H1 (cell line): ENCODE measurements around the gene SDR39U1. TPM values are rescaled to one million over a fixed set of nuclear protein-coding genes. Genes with fewer than 3 reads are reported as not detected.

Experiments
- CTCF ChIA-PET: fragments of 300-600 bp; sonication (Branson Sonifier 250); formaldehyde crosslinking; loops from one replicate; lab custom pipeline; 2021; ENCODE audit not compliant: partially characterized antibody; lab: Charles Lee
- POLR2A ChIA-PET: fragments of 300-600 bp; sonication (Branson Sonifier 250); formaldehyde crosslinking; loops from one replicate; lab custom pipeline; 2021; ENCODE audit warnings: inconsistent platforms; ENCODE audit not compliant: partially characterized antibody; lab: Charles Lee
- DNase-seq, 2 experiments: peaks; one replicate each; pipeline versions ENCODE4 v3.0.0 to v3.0.0-alpha.2; 2010 to 2022; ENCODE audit warnings: low spot score in 2 of 2, low read depth in 1 of 2, mixed read lengths in 1 of 2
- FAIRE-seq: peaks from 2 replicates; lab custom pipeline; 2011; peaks lifted over from hg19 to GRCh38; lab: Jason Lieb, UNC
- H2AFZ ChIP-seq: 2 replicates; pipeline ENCODE4 v1.8.1; 2012; ENCODE audit warnings: low read length, inconsistent platforms
- H2AK5ac ChIP-seq: 2 replicates; pipeline ENCODE4 v1.6.1; 2013; ENCODE audit warnings: low read depth, low read length
- H2BK120ac ChIP-seq: replicated peaks from 2 replicates; pipeline ENCODE3; 2013; ENCODE audit warnings: low read depth, low read length, inconsistent platforms
- H2BK12ac ChIP-seq: 2 replicates; pipeline ENCODE4 v1.6.1; 2013; ENCODE audit warnings: low read depth, low read length
- H2BK15ac ChIP-seq: 2 replicates; pipeline ENCODE4 v1.6.1; 2013; ENCODE audit warnings: low read length
- H2BK20ac ChIP-seq: 2 replicates; pipeline ENCODE4 v1.6.1; 2013; ENCODE audit warnings: low read length
- H2BK5ac ChIP-seq: 2 replicates; pipeline ENCODE4 v1.6.1; 2013; ENCODE audit warnings: low read depth, low read length
- H3K14ac ChIP-seq: 2 replicates; pipeline ENCODE4 v1.6.1; 2013; ENCODE audit warnings: inconsistent platforms; ENCODE audit not compliant: insufficient read length
- H3K18ac ChIP-seq: 2 replicates; pipeline ENCODE4 v1.6.1; 2013; ENCODE audit warnings: low read length; ENCODE audit errors: extremely low read depth
- H3K23ac ChIP-seq: 2 replicates; pipeline ENCODE4 v1.6.1; 2013; ENCODE audit warnings: inconsistent platforms; ENCODE audit not compliant: insufficient read length
- H3K23me2 ChIP-seq: 2 replicates; pipeline ENCODE4 v1.6.1; 2013; ENCODE audit warnings: low read depth, low read length
- H3K27ac ChIP-seq: 2 replicates; pipeline ENCODE4 v1.6.1; 2011; ENCODE audit warnings: low read depth, low read length, inconsistent platforms
- H3K27me3 ChIP-seq, 4 experiments: replicated peaks in 1 of 4; 1 replicate in 1 of 4; 2 replicates in 3 of 4; pipeline versions ENCODE4 v1.6.1 to v1.8.1; 2011 to 2013; ENCODE audit warnings: low read length in 3 of 4, mild to moderate bottlenecking in 3 of 4, inconsistent platforms in 2 of 4, mixed read lengths in 2 of 4, moderate library complexity in 1 of 4; ENCODE audit not compliant: control insufficient read depth in 3 of 4, insufficient read depth in 3 of 4; ENCODE audit errors: extremely low read depth in 1 of 4
- H3K36me3 ChIP-seq, 4 experiments: 2 replicates each; pipeline versions ENCODE4 v1.6.1 to v1.8.1; 2011 to 2013; ENCODE audit warnings: mild to moderate bottlenecking in 4 of 4, low read length in 3 of 4, moderate library complexity in 2 of 4, control low read depth in 1 of 4, inconsistent platforms in 1 of 4; ENCODE audit not compliant: insufficient read depth in 4 of 4, control insufficient read depth in 2 of 4
- H3K4ac ChIP-seq: replicated peaks from 2 replicates; pipeline ENCODE3; 2013; ENCODE audit warnings: low read length, low read depth, mixed read lengths, inconsistent platforms; ENCODE audit not compliant: insufficient read length
- H3K4me1 ChIP-seq, 4 experiments: replicated peaks in 1 of 4; 1 replicate in 1 of 4; 2 replicates in 3 of 4; pipeline versions ENCODE4 v1.6.1 to v1.8.1; 2011 to 2013; ENCODE audit warnings: low read length in 3 of 4, inconsistent platforms in 2 of 4, mixed read lengths in 1 of 4; ENCODE audit not compliant: insufficient read depth in 4 of 4, control insufficient read depth in 3 of 4
- H3K4me2 ChIP-seq, 2 experiments: 2 replicates each; pipeline versions ENCODE4 v1.6.1 to v1.8.1; 2011 to 2013; ENCODE audit warnings: low read depth in 2 of 2, low read length in 2 of 2, control low read depth in 1 of 2, inconsistent platforms in 1 of 2, mild to moderate bottlenecking in 1 of 2; ENCODE audit not compliant: insufficient read depth in 1 of 2
- H3K4me3 ChIP-seq, 4 experiments: fragments of 200-600, 300-600 bp in 1 of 4; sonication (generic), shearing (Covaris generic), sonication (Bioruptor Twin) in 1 of 4; 2 replicates each; pipeline versions ENCODE4 v1.5.1 to v1.8.1; 2011 to 2016; ENCODE audit warnings: low read length in 4 of 4, low read depth in 3 of 4, control low read depth in 2 of 4, inconsistent platforms in 2 of 4, mild to moderate bottlenecking in 2 of 4, mixed read lengths in 1 of 4, moderate library complexity in 1 of 4; ENCODE audit not compliant: insufficient read depth in 2 of 4; ENCODE audit errors: extremely low read depth in 1 of 4
- H3K56ac ChIP-seq: replicated peaks from 2 replicates; pipeline ENCODE3; 2013; ENCODE audit warnings: low read depth, mild to moderate bottlenecking, mixed read lengths, low read length, inconsistent platforms; ENCODE audit not compliant: insufficient read length
- H3K79me1 ChIP-seq: 2 replicates; pipeline ENCODE4 v1.6.1; 2013; ENCODE audit warnings: low read depth, low read length, control low read depth
- H3K79me2 ChIP-seq, 2 experiments: 2 replicates each; pipeline versions ENCODE4 v1.6.1 to v1.8.1; 2012 to 2013; ENCODE audit warnings: low read length in 2 of 2, mild to moderate bottlenecking in 2 of 2, inconsistent platforms in 1 of 2; ENCODE audit not compliant: insufficient read depth in 2 of 2, control insufficient read depth in 1 of 2
- H3K9ac ChIP-seq, 4 experiments: replicated peaks in 1 of 4; 1 replicate in 1 of 4; 2 replicates in 3 of 4; pipeline versions ENCODE4 v1.6.1 to v1.8.1; 2011 to 2013; ENCODE audit warnings: low read depth in 3 of 4, low read length in 3 of 4, control low read depth in 2 of 4, mild to moderate bottlenecking in 2 of 4, moderate library complexity in 2 of 4, inconsistent platforms in 1 of 4; ENCODE audit errors: extremely low read depth in 1 of 4
- H3K9me3 ChIP-seq, 2 experiments: 2 replicates each; pipeline versions ENCODE4 v1.6.1 to v1.8.1; 2012 to 2013; ENCODE audit warnings: mild to moderate bottlenecking in 2 of 2, moderate library complexity in 2 of 2, control low read depth in 1 of 2, inconsistent platforms in 1 of 2, low read depth in 1 of 2, low read length in 1 of 2, mixed read lengths in 1 of 2; ENCODE audit not compliant: insufficient read depth in 2 of 2
- H4K20me1 ChIP-seq, 2 experiments: replicated peaks in 1 of 2; 2 replicates each; pipeline versions ENCODE3 to v1.8.1; 2011 to 2013; ENCODE audit warnings: inconsistent platforms in 2 of 2, low read length in 2 of 2, mild to moderate bottlenecking in 1 of 2; ENCODE audit not compliant: insufficient read depth in 2 of 2, control insufficient read depth in 1 of 2
- H4K5ac ChIP-seq: 2 replicates; pipeline ENCODE4 v1.6.1; 2013; ENCODE audit warnings: low read length, low read depth, mixed read lengths, inconsistent platforms; ENCODE audit not compliant: insufficient read length
- H4K8ac ChIP-seq: 2 replicates; pipeline ENCODE4 v1.8.0; 2013; ENCODE audit warnings: mild to moderate bottlenecking, moderate library complexity, low read length, inconsistent platforms; ENCODE audit not compliant: insufficient read depth; ENCODE audit errors: extremely low read depth
- H4K91ac ChIP-seq: replicated peaks from 2 replicates; pipeline ENCODE3; 2013; ENCODE audit warnings: low read length, mixed read lengths, inconsistent platforms; ENCODE audit not compliant: insufficient read length
- CREB1 ChIP-seq: IDR thresholded peaks from 2 replicates; pipeline ENCODE4 v1.6.1; 2012; ENCODE audit warnings: inconsistent platforms
- SIN3A ChIP-seq, 2 experiments: IDR thresholded peaks in 1 of 2; conservative IDR thresholded peaks in 1 of 2; 2 replicates each; pipeline ENCODE4 v1.6.1; 2011 to 2012; ENCODE audit warnings: low read length in 2 of 2, improper control_type of control experiment in 1 of 2, low read depth in 1 of 2, mild to moderate bottlenecking in 1 of 2
- ZNF274 ChIP-seq: IDR thresholded peaks from 2 replicates; pipeline ENCODE4 v1.7.0; 2012; ENCODE audit warnings: low read length, borderline replicate concordance; ENCODE audit errors: extremely low read depth
- WGBS, 2 experiments: shearing (Covaris generic) in 1 of 2; methylation state at CpG; one replicate each; pipeline versions ENCODE4 v1.1.6 to v1.1.7; 2013 to 2015; ENCODE audit warnings: low lambda C conversion rate in 2 of 2, mixed read lengths in 2 of 2, inconsistent platforms in 1 of 2, low coverage in 1 of 2, missing lambda C conversion rate in 1 of 2; ENCODE audit not compliant: insufficient replicate concordance in 2 of 2, insufficient coverage in 1 of 2, insufficient read length in 1 of 2; ENCODE audit errors: extremely low coverage in 1 of 2, missing lambda C conversion rate in 1 of 2; 5-methylcytosine and 5-hydroxymethylcytosine counted together
- polyA plus RNA-seq, 7 experiments: library from polyadenylated mRNA; depleted of rRNA in 3 of 7; stranded (reverse) in 5 of 7; unstranded in 2 of 7; fragments of >200 nt in 5 of 7; fragments of 200-250 nt in 2 of 7; gene quantifications; 1 replicate in 5 of 7; 2 replicates in 1 of 7; 4 replicates in 1 of 7; pipeline versions ENCODE4 v1.2.1 to v1.2.3, GENCODE V29; 2011 to 2013; ENCODE audit warnings: missing spikeins in 2 of 7, mixed read lengths in 2 of 7
- total RNA-seq: library from RNA; stranded (reverse); fragmentation: NEBNext Ultra II Directional; extraction: Animal tissue kit (Norgen Biotek cat#: 25700); gene quantifications from 2 replicates; pipeline ENCODE4 v1.2.1, GENCODE V29; 2021

The SDR39U1 gene
- total and polyA plus RNA-seq, 2 of the 8 experiments (the other 6 are each of a cell fraction or from before 2014, with no cell fraction given): 46.7 to 98.8 TPM

GRCh38 chr14:24459331-24459730, 16.8 kb upstream of the SDR39U1 start:
- no peak overlapping the region for H4K91ac ChIP-seq
- no peak overlapping the region for H3K4me3 ChIP-seq
- no peaks in the 10 kb centered on the region for H3K36me3 ChIP-seq
- H4K8ac ChIP-seq: no peak overlapping the region
- H2AK5ac ChIP-seq: no peak overlapping the region
- no peak for TF ChIP-seq ZNF274
- no peak for TF ChIP-seq SIN3A (conservative IDR thresholded peaks at IDR 0.05 in 1 of 2, IDR thresholded peaks at IDR 0.05 in 1 of 2; ENCODE audit: low read depth in 1 of 2, low read length in 2 of 2)
- no peak for TF ChIP-seq CREB1
- no peaks in the 10 kb centered on the region for H3K79me2 ChIP-seq
- H3K27me3 ChIP-seq: no peaks in the 10 kb centered on the region
- no peaks in the 10 kb centered on the region for H3K23me2 ChIP-seq
- H3K79me1 ChIP-seq: no peaks in the 10 kb centered on the region
- H3K4me1 ChIP-seq: no peaks in the 10 kb centered on the region
- no peaks in the 10 kb centered on the region for H4K20me1 ChIP-seq
- ChIA-PET CTCF (interaction anchor here (2.2 kb wide), 1 partner anchor 22 kb away, joined by 6 read pairs; no protein-coding TSS in a partner anchor), POLR2A (interaction anchor here (0.8 kb wide), 1 partner anchor 17 kb away, joined by 3 read pairs; no protein-coding TSS in a partner anchor)
- no peak overlapping the region for H2BK20ac ChIP-seq
- no peak overlapping the region for H3K14ac ChIP-seq
- FAIRE-seq (no peak), DNase-seq (no peak)
- no peak overlapping the region for H4K5ac ChIP-seq
- no peak overlapping the region for H2BK5ac ChIP-seq
- no peak overlapping the region for H3K27ac ChIP-seq
- 100% methylated on average over 3 of the region's 3 CpGs; no CpG with 5 or more reads in 1 of the 2 experiments for WGBS, 2 experiments
- no peak overlapping the region for H2BK12ac ChIP-seq
- no peak overlapping the region for H3K18ac ChIP-seq
- H3K56ac ChIP-seq: no peak overlapping the region
- no peak overlapping the region for H2BK120ac ChIP-seq
- no peak overlapping the region for H2BK15ac ChIP-seq
- H3K9ac ChIP-seq: no peak overlapping the region
- no peak overlapping the region for H3K4me2 ChIP-seq
- no peak overlapping the region for H3K23ac ChIP-seq
- H3K4ac ChIP-seq: no peak overlapping the region
- 0 out of 4 replicates have a peak, but pooled peaks cover 0 to 2% of the 10 kb centered on the region in 2 experiments for H3K9me3 ChIP-seq
- no peak overlapping the region for H2AFZ ChIP-seq
